Activated CD4-positive, alpha-beta T cell treated with anti-CD3 and anti-CD28 coated beads for 1 hour (primary cell): Measurements from ENCODE around the gene NACA2.
"Not testable (repeated sequence)": the region's sequence is repeated elsewhere in the genome, so short reads cannot be mapped to it uniquely, and the experiment has no call there.

ENCODE experiments used
- DNase-seq: peaks from one replicate; pipeline ENCODE4 v3.0.0-alpha.2; 2020

The NACA2 gene

DNA sequence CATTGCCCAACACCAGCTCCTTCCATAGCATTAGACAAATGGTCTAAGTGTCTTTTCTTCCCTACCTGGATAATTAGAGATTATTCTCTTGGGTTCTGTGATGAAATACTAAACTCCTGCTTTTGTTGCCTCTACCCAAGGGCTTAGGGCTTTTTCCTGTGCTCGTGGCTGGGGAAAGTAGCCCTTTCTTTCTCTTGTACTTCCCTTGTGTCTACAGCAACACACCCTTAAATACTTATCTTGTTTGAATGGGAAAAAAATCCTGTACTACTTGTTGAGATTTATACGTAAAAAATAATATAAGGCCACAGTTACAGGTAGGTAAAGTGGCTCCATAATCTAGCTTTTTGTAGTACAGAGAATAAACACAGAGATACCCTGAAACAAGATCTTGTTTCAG lies 7.0 kb upstream of the NACA2 start:
- DNase-seq, result no peak

DNA sequence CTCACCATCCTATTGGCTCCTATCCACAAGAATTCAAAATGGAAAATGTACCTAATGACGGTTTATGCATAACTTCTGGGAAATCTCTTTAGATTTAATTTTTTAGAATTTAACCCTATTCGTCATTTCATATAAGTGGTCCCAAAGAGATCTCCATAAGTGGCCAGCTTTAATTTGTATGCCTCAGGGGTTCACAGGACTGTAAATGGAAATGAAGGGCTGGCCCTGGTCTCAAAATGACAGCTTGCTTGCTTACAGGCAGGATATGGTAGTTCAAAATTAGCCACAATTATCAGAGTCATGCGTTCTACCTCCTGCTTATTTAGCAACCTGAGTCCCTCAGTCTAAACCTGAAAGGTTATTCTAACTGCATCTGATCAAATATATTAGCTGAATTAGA lies 6.6 kb upstream of the NACA2 start:
- DNase-seq, result no peak

DNA sequence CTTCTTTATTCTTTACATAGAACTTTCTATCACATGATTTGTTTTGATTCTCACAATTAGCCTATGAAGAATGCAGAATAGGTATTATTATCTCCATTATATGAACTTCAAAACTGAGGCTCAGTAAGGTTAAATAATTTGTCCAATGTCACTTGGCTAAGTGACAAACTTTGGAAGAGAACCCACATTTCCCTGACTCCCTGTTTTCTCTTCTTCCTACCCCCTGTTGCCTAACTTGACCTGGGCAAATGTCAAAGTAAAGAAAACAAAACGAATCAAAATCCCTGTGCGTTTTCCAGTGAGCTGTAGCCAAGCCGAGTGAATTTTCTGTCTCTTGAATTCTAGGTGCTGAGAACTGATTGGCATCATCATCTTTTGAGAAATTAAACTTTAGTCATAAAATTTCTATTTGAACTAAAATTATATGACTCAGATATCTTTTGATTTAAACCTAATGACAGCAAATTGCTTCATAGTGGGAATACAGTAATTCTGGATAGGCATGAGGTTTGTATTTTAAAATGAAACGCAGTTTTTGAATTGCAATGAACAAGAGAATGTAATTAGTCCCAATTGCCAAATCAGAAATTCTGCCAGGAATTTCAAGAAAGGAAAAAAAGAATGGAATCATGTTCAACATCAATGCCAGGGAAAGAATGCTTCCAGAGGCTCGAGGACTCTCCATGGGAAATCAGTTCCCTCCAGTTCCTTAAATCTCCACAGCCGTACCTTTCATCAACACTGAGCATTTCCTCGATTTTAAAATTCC lies 4.6 kb upstream of the NACA2 start:
- no peak for DNase-seq

DNA sequence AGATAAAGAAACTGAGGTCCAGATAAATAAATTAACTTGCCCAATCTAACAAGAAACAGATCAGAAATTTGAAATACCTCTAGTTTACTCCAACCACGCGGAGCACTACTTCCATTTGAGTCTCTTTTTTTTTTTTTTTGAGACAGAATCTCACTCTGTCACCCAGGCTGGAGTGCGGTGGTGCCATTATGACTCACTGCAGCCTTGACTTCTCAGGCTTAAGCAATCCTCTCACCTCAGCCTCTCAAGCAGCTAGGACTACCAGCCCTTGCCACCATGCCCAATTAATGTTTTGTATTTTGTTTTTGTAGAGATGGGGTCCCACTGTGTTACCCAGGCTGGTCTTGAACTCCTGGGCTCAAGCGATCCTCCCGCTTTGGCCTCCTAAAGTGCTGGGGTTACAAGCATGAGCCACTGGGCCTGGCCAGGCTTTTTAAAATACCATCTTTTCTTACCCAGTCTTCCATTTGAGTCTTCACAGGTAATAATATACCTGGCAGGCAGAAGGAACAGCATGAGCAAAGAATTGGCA lies 3.3 kb upstream of the NACA2 start:
- DNase-seq, result no peak

DNA sequence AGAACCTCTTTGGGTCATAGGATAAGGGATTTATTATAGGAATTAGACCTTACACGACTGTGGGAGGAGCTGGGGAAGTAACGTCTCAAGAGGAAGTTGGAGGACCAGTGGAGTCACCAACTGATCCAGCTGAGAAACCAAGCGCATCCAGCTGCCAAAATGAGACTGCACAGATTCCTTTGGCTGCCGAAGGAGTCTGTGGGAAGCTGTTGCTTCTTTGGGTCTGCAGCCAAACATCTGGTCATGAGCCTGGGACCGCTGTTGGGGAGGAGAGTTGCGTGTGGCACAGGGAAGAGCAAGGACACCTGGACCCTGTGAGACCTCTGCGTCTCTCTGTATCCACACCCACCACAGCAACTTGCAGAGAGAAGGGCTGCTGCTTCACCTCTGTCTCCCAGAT lies 2.4 kb upstream of the NACA2 start:
- no peak for DNase-seq

DNA sequence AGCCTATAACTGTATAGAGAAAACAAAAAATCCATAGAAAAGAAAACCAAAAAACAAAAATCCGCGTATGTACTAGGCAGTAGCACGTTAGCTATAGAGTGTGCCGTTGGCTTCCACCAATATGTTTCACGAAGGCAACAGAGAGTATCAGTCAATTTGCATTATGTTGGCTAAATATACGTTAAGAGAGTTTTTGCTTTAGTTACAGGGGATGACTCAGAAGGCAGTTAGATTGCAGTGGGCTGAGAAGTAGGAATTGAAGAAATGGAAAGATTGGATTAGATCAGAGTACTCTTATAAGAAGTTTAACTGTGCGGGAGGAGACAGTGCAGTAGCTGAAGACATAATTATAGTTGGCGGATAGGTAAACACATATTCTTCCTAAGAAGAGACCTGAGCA lies 911 bp upstream of the NACA2 start:
- no peak for DNase-seq

DNA sequence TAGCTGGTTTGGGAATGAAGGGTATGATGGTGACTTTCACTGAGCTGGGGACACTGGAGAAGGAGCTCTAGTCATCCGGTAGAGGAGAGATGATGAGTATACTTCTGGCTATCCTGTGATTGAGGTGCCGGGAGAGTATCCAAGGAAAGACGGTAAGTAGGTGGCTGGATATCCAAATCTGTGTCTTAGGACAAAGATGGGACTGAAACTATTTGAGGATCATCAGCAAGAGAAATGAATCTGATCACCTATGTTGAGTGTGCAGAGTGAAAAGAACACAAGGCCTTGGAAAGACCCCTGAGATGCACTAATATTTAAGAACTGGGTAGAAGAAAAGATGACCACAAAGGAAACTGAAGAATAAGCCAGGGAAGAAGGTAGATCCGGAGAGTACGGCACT lies 1.0 kb downstream of the NACA2 start:
- DNase-seq, result no peak

DNA sequence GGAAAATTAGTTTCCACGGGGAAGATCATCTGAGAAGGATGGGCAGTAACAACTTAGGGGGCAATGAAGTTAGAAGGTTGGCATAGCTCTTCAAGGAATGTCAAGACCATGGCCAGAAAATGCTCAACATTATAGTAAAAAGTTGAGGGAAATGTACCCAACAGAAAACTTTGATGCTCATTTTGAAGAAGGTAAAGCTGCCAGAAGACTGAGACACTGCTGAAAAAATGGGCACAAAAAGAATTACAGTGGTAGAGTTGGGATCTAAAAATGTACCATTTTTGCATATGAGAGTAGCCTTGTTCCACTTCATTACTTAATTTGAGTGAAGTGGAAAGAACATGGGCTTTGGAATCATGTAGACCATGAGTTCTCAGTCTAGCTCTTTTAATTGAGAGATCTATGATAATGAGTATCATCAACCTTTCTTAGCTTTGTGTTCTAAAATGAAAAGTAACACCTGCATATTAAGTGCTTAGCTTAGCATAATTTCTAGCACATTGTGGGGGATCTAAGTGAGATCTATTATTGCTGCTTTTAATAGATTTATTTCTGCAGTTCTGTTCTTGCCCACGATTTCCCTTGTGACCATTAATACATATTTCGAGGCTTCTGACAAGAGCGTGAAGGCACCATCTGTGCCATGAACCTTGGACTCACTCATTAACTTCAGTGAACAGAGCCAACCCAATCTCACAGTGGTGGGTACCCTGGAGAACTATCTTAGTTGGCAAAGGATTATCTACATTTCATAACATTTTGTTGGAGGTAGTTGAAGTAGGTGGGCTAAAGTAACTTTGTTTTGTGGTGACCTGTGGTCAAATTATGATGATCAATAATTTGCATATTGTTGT lies 3.0 kb downstream of the NACA2 start:
- DNase-seq, result no peak

DNA sequence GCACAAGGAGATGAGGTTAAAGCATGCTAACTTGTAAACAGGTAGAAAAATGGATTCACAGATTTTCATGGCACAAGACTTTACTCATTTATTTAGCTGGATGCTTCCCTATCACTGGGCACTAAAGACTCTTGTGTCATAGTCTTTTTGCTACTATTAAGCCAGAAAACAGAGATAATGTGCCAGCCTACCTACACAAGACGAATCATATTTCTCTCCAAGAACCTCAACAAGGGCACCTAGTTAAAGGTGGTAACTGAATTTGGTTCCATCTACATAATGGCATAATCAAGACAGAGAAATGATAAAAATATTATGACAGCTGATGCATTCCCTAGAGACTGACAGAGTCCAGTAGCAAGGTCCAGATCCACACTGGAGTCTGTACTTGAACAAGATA lies 3.8 kb downstream of the NACA2 start:
- no peak for DNase-seq

DNA sequence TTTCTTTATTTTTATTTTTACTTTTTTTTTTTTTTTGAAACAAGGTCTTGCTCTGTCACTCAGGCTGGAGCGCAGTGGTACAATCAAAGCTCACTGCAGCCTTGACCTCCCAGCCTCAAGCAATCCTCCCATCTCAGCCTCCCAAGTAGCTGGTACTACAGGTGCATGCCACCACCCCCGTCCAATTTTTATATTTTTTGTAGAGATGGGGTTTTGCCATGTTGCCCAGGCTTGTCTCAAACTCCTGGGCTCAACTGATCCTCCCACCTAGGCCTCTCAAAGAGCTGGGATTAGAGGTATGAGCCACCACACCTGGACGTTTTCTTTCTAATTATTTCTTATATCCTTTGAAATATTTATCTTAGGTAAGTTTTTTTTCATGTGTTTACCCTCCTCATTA lies 4.4 kb downstream of the NACA2 start:
- not testable (repeated sequence) for DNase-seq

DNA sequence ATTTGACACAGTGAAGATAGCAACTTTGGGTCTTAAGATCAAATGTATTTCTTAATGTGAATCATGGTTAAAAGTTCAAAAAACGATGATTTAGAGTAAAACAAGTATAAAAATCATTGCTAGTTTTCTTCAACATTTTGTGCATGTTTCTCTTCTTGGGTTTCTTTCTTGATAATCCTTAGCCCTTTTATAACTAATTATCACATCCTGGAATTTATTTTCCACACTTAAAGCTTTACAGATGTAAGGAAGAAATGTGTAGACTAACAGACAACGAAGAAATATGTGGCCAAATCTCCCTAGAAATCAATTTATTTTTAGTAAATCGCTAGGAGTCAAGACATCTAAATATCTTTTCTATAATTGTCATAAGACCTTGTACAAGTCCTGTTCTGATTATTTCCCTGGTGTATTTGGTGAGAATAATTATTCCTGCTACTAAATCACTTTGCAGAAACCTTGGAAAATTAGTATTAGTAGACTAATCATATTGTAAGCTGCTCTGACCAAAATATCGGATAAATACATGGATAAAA lies 4.9 kb downstream of the NACA2 start:
- DNase-seq, result no peak

DNA sequence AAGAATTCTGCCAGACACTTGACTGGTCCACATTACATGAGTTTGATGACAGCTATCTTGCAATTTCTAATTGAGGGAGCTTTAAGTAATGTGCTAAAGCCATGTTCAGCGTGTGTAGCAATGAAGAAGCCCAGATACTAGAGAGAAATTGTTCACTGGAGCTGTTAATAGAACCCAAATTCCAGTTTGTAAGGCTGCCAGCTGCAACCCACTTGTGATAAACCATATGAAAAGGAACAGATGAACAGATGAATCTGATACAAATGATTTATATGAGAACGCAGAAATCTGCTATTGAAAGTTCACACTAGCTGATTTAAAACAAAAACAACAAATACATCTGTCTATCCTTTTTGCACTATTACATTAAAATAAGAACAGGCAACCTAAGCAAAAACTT lies 6.2 kb downstream of the NACA2 start:
- no peak for DNase-seq

DNA sequence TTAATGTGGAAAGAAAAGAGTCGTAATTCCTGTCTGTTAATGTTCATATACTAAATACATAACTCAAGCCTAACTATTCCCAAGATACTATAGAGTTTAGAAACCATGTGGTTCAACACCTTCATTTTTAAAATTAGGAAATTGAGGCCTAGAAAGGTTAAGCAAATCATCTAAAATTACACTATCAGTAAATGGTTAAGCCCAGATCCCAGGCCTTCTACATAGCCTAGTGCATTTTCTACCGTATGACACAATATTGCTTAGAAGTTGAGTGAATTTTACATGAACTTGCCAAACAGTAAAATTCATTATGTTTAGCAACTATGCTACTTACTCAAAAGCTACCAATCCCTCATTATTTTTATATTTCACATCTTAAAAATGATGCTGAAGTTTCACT lies 6.8 kb downstream of the NACA2 start:
- no peak for DNase-seq

DNA sequence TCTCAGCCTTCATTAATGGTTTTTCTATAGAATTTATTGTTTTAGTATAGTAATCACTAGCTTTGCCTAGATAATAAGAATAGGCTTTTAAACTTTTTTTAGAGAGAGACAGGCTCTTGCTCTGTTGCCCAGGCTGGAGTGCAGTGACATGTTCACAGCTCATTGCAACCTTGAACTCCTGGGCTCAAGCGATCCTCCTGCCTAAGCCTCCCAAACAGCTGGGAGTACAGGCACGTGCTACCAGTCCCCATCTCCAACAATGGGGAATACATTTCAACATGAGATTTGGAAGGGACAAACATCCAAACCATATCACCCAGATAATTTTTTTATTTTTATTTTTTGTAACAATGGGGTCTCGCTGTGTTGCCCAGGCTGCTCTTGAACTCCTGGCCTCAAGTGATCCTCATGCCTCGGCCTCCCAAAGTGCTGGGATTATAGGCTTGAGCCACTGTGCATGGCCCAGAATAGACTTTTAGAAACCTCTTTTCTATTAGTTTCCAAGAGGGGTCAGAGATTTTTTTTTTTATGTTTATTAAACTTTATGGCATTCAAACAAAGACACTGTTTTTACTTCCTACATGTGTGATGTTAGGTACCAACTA lies 7.3 kb downstream of the NACA2 start:
- no peak for DNase-seq

DNA sequence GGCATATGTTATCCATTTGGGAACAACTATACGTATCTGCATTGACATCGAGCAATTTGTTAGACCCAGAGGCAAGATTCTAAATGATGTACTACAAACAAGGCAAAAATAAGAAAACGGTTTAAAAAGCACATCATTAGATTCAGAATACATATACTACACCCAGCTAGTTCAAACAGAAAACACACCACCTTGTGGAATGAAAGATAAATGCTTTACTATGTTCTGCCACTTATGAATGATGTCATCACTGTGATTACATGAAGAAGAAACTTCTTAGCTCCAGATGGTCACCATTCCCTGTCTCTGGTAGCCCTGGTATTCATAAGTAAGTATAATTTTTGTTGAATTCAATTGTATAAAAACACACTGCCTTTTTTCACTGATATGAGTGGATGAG lies 7.8 kb downstream of the NACA2 start:
- DNase-seq, result no peak

DNA sequence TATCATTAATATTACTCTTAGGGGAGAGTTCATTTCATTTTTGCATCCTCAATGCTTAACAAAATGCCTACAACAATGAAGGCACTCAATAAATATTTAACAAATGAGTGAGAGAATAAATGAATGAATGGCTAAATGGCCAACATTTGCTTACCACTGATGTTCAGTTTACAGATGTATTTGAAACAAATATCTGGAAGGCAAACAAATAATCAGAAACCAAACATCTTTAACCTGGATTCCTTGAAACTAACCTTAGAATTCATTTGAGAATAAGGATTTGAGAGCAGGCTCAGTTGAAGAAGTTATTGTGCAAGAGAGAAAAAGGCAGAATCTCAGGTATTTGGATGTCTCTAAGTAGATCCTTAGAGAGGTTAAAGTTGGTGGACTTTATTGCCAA lies 8.4 kb downstream of the NACA2 start:
- DNase-seq, result no peak

DNA sequence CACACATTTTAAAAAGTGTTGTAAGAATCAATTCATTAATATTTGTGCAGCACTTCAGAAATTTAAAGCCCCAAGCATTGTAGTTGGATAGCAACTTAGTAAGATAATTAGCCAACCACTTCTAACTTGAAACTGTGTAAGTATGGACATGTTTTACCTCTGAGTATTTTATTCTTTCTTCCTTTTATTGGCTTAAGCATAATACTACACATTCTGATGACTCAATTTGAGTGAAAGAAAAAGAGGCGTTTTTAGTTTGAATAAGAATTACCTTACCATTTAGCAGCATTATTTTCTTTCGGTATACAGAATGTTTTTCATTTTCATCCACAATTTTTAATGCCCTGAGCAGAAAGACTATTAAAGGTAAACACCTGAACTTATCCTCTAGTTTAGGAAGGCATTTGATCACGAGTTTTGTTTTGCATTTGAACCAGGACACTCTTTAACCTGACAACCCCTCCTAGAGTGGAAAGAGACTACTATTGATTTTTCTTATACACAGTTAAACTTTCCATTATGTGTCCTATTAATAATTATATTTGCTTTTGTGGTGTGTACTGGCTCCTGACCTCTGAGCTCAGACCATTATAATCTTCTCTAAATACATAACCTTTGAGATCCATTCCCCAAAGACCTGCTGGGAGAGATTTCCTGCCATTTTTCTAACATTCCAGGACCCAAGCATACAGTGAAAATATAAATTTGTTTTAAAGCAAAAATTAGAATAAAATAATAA lies 9.2 kb downstream of the NACA2 start:
- DNase-seq, result no peak

DNA sequence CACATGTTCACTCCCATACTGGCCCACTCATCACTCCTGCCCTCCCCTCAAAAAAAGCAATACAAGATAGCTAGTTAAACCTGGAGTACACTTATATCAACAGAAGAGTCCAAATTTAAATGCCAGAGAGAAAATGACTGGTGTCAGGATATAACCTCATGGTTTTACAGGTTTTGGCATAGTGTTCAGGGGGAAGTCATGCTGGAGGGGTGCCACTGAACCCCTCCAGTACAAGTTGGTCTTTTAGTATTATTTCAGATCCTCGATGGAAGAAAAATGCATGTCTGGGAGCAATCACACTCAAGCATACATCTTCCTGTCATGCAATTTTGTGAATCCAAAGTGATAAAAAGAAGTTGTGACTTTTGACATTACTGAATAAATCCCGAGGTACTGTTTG lies 10.5 kb downstream of the NACA2 start:
- no peak for DNase-seq

DNA sequence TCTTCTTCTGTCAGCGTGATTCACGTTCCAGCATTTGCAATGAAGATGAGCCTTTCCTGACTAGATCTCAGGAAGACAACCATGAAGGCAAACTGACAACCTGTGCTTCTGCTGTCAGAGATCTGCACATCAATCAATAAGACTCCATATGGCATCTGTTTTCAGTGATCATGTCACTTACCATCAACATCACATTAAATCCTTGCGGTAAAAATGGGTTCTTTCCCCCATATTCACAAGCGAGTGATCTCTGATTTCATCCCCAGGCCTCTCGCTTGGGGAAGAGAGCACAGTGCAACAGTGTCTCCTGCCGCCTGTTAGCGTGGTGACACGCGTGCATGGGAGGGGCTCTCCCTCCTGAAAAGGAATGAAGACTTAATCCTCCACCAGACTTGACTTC lies 11.1 kb downstream of the NACA2 start:
- no peak for DNase-seq

DNA sequence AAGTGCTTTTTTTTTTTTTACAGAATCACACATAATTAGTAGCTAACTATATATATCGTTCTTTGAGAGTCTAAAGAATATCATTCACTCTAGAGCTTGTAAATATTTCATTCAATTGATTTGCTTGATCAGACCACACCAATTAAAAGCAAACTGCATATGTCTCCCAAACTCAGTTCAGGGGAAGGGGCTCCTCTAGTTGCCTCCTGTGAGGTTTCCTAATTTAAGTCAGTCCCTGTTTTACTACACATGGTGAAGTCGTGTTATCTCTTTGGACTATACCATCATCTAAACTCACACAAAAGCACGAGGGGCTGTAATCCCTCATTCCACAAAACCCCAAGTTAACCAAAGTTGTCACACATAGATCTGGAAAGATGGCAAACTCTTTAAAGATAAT lies 11.7 kb downstream of the NACA2 start:
- no peak for DNase-seq

DNA sequence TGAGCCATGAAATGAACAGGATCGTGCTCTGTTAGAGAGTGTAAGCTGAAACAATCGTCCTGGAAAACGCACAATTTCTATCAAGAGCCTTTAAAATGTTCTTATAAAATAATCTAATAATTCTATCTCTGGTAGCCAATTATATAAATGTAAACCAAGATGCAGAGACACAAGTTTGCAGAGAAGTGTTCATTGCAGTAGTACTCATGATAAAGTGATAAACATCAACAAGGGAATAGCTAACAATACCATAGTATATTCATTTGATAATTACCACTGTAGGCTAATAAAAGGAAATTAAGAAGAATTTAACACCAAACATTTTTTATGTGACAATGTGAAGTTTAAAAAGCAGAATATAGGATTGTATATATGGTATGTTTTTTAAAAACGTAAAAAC lies 12.4 kb downstream of the NACA2 start:
- DNase-seq, result no peak

DNA sequence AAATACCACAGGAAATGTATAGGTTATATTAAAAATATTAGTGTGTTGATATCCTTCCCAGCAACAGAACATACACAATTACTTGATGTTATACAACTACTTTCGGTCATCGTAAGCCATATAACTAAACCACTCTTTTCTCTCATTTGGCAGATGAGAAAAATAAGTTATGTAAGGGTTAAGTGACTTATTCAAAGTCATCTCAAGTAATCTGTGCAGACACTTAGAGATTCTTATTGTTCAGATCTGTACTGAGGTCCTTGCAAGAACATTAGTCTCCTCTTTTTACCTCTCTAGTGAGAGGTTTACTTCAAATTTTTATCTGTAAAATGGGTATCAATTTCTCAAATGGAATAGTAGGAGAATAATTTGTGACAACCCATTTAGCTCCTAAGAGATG lies 15.0 kb downstream of the NACA2 start:
- DNase-seq, result no peak
